Lower leg skin (tissue), 4 donors: Measurements from ENCODE around the gene HIP1R. TPM values are rescaled to one million over a fixed set of nuclear protein-coding genes. Genes with fewer than 3 reads are reported as not detected.

Experiments used
- DNase-seq, 2 donors: peaks; one replicate each; pipeline ENCODE4 v3.0.0-alpha.2; 2019; ENCODE audit warnings: low spot score in 2 of 2
- H3K4me3 ChIP-seq: fragments of 200-600 bp; sonication (generic); 2 replicates; pipeline ENCODE4 v1.5.1; 2017; ENCODE audit warnings: mild to moderate bottlenecking, low read depth; ENCODE audit not compliant: poor library complexity, severe bottlenecking
- CTCF ChIP-seq, 3 donors: fragments of 450-650 bp; IDR thresholded peaks; one replicate each; pipeline ENCODE4 v1.5.1; 2016; ENCODE audit warnings: antibody characterized with exemption in 3 of 3, mild to moderate bottlenecking in 3 of 3, moderate library complexity in 2 of 3
- POLR2A ChIP-seq, 2 donors: fragments of 450-650 bp; IDR thresholded peaks; one replicate each; pipeline ENCODE4 v1.6.1; 2016 to 2017; ENCODE audit warnings: antibody characterized with exemption in 2 of 2, mild to moderate bottlenecking in 1 of 2, moderate library complexity in 1 of 2
- WGBS, 2 donors: methylation state at CpG; one replicate each; pipeline ENCODE4 v1.1.5; 2018; 5-methylcytosine and 5-hydroxymethylcytosine counted together
- intact Hi-C: fragments of 100-400 bp; cut with DNase I; formaldehyde crosslinking; loops from one replicate; pipeline ENCODE4 v1.15.0; 2023; ENCODE audit warnings: low total_unique reads
- total RNA-seq, 4 donors: library from RNA; depleted of rRNA; stranded (reverse); fragments of >200 nt; gene quantifications; one replicate each; pipeline ENCODE4 v1.1.0, GENCODE V29; 2016

Gene HIP1R
- total RNA-seq, 4 donors from 2014 or later, result 188 to 342 (median 248) TPM

GRCh38 chr12:122886161-122886560 lies 50.9 kb downstream of the HIP1R start:
- DNase-seq, result peak in 1 of 2 donors; percentile 42
- no peak for TF ChIP-seq POLR2A (IDR thresholded peaks at IDR 0.05)
- intact Hi-C loops, result no loop called here
- no peak overlapping the region for H3K4me3 ChIP-seq
- WGBS, 2 donors, result 81 to 88% methylated on average over 8 of the region's 8 CpGs

GRCh38 chr12:122886851-122887818 lies 51.9 kb downstream of the HIP1R start:
- peak in 1 of 2 donors; percentile 77 for DNase-seq
- no peak overlapping the region for H3K4me3 ChIP-seq
- 36 to 49% methylated on average over 10 of the region's 10 CpGs for WGBS, 2 donors
- TF ChIP-seq POLR2A (IDR thresholded peaks at IDR 0.05), result no peak
- TF ChIP-seq CTCF (IDR thresholded peaks at IDR 0.05), result no peak
- intact Hi-C loops, result no loop called here

- 39 to 45% methylated on average over 5 of the region's 5 CpGs for WGBS, 2 donors
- intact Hi-C loops, result no loop called here
- DNase-seq, result no peak
- H3K4me3 ChIP-seq, result no peak overlapping the region
- TF ChIP-seq CTCF (IDR thresholded peaks at IDR 0.05) (no peak), POLR2A (IDR thresholded peaks at IDR 0.05) (no peak)
These were observed 52.6 kb downstream of the HIP1R start for GRCh38 chr12:122887819-122888212.

GRCh38 chr12:122888232-122888752 lies 53.0 kb downstream of the HIP1R start:
- TF ChIP-seq POLR2A (IDR thresholded peaks at IDR 0.05), result no peak
- no peak for TF ChIP-seq CTCF (IDR thresholded peaks at IDR 0.05)
- 20 to 27% methylated on average over 12 of the region's 12 CpGs for WGBS, 2 donors
- peak; percentile 77 to 89 for DNase-seq
- intact Hi-C loops, result no loop called here
- H3K4me3 ChIP-seq, result no peak overlapping the region

- WGBS, 2 donors, result 66 to 71% methylated on average over 13 of the region's 13 CpGs
- peak in 1 of 2 donors; percentile 75 for DNase-seq
- TF ChIP-seq CTCF (IDR thresholded peaks at IDR 0.05) (no peak), POLR2A (IDR thresholded peaks at IDR 0.05) (no peak)
- intact Hi-C loops, result no loop called here
- no peak overlapping the region for H3K4me3 ChIP-seq
These were observed 54.7 kb downstream of the HIP1R start for GRCh38 chr12:122889761-122890520.
